ENCODE measurements around the gene CHTF8. TPM values are rescaled to one million over a fixed set of nuclear protein-coding genes. Genes with fewer than 3 reads are reported as not detected.

CHTF8 gene
- total RNA-seq, 1 experiment from 2014 or later: 161 TPM

DNA sequence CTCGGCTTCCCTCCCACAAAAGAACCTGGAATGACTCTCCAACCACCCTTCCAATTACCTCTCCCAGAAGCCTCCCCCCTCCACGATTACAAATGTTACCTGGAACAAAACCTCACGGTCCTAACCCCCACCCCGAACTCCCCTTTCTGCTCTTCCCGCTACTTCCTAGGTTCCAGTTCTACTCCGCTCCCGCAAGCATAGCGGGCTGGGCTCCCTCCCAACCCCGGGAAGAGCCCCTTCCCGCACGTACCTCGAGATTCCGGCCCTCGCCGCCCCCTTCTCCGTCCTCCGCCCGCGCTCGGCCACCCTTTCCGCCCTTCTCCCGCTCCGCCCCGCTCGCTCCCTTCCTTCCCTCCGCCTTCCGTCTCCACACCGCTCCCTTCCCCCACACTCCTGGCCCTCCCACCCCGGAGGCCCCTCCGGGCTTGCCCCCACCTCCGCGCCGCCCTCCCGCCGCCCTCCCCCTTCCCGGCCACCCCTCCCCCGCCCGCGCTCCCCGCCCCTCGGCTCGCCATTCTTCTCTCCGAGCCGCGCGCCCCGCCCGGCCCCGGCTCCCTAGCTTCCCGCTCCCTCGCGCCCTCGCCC is 457 bp downstream of the CHTF8 start:
- Histone ChIP-seq H3K36me3 (ENCODE audit: low read depth) (peaks cover 11% of the 10 kb centered on the region), H3K4me3 (peak overlapping the region; percentile 100), H3K4me2 (peak overlapping the region; percentile 92), H3K79me2 (ENCODE audit: low read depth) (peaks cover 91% of the 10 kb centered on the region), H3K4me1 (replicated peaks; ENCODE audit: insufficient read depth) (peaks cover 26% of the 10 kb centered on the region), H3K27ac (peak overlapping the region; percentile 56), H4K20me1 (ENCODE audit: insufficient read depth) (peaks cover 41% of the 10 kb centered on the region), H3K27me3 (ENCODE audit: insufficient read depth, low read depth) (no peaks in the 10 kb centered on the region), H3K9me2 (ENCODE audit: insufficient read depth) (no peaks in the 10 kb centered on the region), H2AFZ (no peak overlapping the region; the same call in 1 of the 2 replicates), H3F3A (ENCODE audit: insufficient read depth, low read depth) (peaks cover 34% of the 10 kb centered on the region), H3K9me3 (ENCODE audit: insufficient read depth, low read depth) (no peaks in the 10 kb centered on the region)
- CTCF ChIA-PET: interaction anchor here (0.6 kb wide), 1 partner anchor 388 kb away, joined by 12 read pairs; no protein-coding TSS in a partner anchor
- POLR2A ChIA-PET (ENCODE audit: unreplicated experiment): interaction anchor here (0.6 kb wide), 1 partner anchor 30 kb away, joined by 18 read pairs; no protein-coding TSS in a partner anchor
- TF ChIP-seq EZH2 (IDR thresholded peaks at IDR 0.05; ENCODE audit: low read depth) (no peak), CTCF (conservative IDR thresholded peaks at IDR 0.05) (no peak)
- BruUV-seq (replicated peaks): no TSS peak
- intact Hi-C loops (cut with micrococcal nuclease; ENCODE audit: unreplicated experiment): loop anchor here (2.0 kb wide), 1 partner anchor 603 kb away; no protein-coding TSS in a partner anchor
- peak; percentile 54 to 83 for DNase-seq

GRCh38 chr16:69131167-69131838 is 1.1 kb downstream of the CHTF8 start:
- H3K27ac ChIP-seq: peak overlapping the region; percentile 56
- H3K27me3 ChIP-seq (ENCODE audit: insufficient read depth, low read depth): no peaks in the 10 kb centered on the region
- H3K4me1 ChIP-seq (replicated peaks; ENCODE audit: insufficient read depth): peaks cover 26% of the 10 kb centered on the region
- no peak overlapping the region for H2AFZ ChIP-seq
- POLR2A ChIA-PET (ENCODE audit: unreplicated experiment): interaction anchor here (0.6 kb wide), 1 partner anchor 30 kb away, joined by 18 read pairs; no protein-coding TSS in a partner anchor
- peaks cover 34% of the 10 kb centered on the region for H3F3A ChIP-seq (ENCODE audit: insufficient read depth, low read depth)
- H3K4me2 ChIP-seq: peak overlapping the region; percentile 92
- peaks cover 9% of the 10 kb centered on the region for H3K36me3 ChIP-seq (ENCODE audit: low read depth)
- H3K79me2 ChIP-seq (ENCODE audit: low read depth): peaks cover 89% of the 10 kb centered on the region
- H4K20me1 ChIP-seq (ENCODE audit: insufficient read depth): peaks cover 37% of the 10 kb centered on the region
- no peaks in the 10 kb centered on the region for H3K9me2 ChIP-seq (ENCODE audit: insufficient read depth)
- intact Hi-C loops (cut with micrococcal nuclease; ENCODE audit: unreplicated experiment): no loop called here
- BruUV-seq (replicated peaks): no TSS peak
- peak overlapping the region; percentile 100 for H3K4me3 ChIP-seq
- CTCF ChIA-PET: interaction anchor here (0.5 to 0.6 kb wide), 3 partner anchors 56 to 387 kb away, joined by 4 to 12 read pairs (median 9); no protein-coding TSS in a partner anchor
- no peaks in the 10 kb centered on the region for H3K9me3 ChIP-seq (ENCODE audit: insufficient read depth, low read depth)
- TF ChIP-seq CTCF (conservative IDR thresholded peaks at IDR 0.05) (no peak), EZH2 (IDR thresholded peaks at IDR 0.05; ENCODE audit: low read depth) (no peak)
- DNase-seq: no peak

DNA sequence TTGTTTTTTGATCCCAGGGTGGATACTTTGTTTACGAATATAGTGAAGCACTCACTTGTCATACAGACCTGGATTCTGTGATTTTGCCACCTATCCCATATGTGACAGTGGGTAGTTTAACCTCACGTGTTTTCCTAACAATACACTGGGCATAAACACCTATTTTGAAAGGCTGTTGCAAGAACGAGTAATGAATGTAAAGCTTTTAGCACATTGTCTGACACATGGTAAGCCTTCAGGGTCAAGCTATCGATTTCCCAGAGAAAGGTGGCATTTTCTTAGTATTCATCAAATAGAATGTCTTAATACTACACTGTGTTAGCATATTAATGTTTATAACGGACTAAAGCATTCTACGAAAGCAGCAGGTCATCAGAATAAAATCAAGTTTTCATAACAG is 1.9 kb downstream of the CHTF8 start:
- no peaks in the 10 kb centered on the region for H3K27me3 ChIP-seq (ENCODE audit: insufficient read depth, low read depth)
- ChIA-PET CTCF (no interaction called here), POLR2A (ENCODE audit: unreplicated experiment) (interaction anchor here (0.6 kb wide), 1 partner anchor 342 kb away, joined by 11 read pairs; no protein-coding TSS in a partner anchor)
- peaks cover 84% of the 10 kb centered on the region for H3K79me2 ChIP-seq (ENCODE audit: low read depth)
- no peaks in the 10 kb centered on the region for H3K9me2 ChIP-seq (ENCODE audit: insufficient read depth)
- peaks cover 39% of the 10 kb centered on the region for H4K20me1 ChIP-seq (ENCODE audit: insufficient read depth)
- H3F3A ChIP-seq (ENCODE audit: insufficient read depth, low read depth): peaks cover 34% of the 10 kb centered on the region
- no peaks in the 10 kb centered on the region for H3K9me3 ChIP-seq (ENCODE audit: insufficient read depth, low read depth)
- H3K4me3 ChIP-seq: peak overlapping the region; percentile 100; the same call in 1 of the 2 replicates
- H3K4me2 ChIP-seq: peak overlapping the region; percentile 92
- TF ChIP-seq CTCF (conservative IDR thresholded peaks at IDR 0.05) (no peak), EZH2 (IDR thresholded peaks at IDR 0.05; ENCODE audit: low read depth) (no peak)
- peaks cover 9% of the 10 kb centered on the region for H3K36me3 ChIP-seq (ENCODE audit: low read depth)
- peaks cover 26% of the 10 kb centered on the region for H3K4me1 ChIP-seq (replicated peaks; ENCODE audit: insufficient read depth)
- no peak overlapping the region for H3K27ac ChIP-seq
- H2AFZ ChIP-seq: no peak overlapping the region
- DNase-seq: no peak
- TSS peak; percentile 47 for BruUV-seq (replicated peaks)
- intact Hi-C loops (cut with micrococcal nuclease; ENCODE audit: unreplicated experiment): no loop called here

Measured in PC-9 (cell line).